HEK293 (cell line): ENCODE results near the gene ABCC3.

Experiments
- CTCF ChIA-PET: fragments of 350-600 bp; formaldehyde crosslinking; extraction: SDS; loops from one replicate; lab custom pipeline; 2021; ENCODE audit warnings: antibody characterized with exemption; lab: Yijun Ruan, JAX
- POLR2A ChIA-PET: fragments of 300-600 bp; formaldehyde crosslinking; extraction: SDS; loops from one replicate; lab custom pipeline; 2020; ENCODE audit warnings: antibody characterized with exemption, inconsistent platforms; lab: Yijun Ruan, JAX
- H3K27ac ChIP-seq: fragments of 200-500 bp; sonication (Bioruptor generic); 2 replicates; pipeline ENCODE4 v1.5.1; 2014; ENCODE audit warnings: low read depth, low read length, control low read depth, inconsistent platforms; ENCODE audit errors: extremely low read depth
- H3K36me3 ChIP-seq, 2 experiments: fragments of 200-500 bp in 1 of 2; sonication (Bioruptor generic) in 1 of 2; 1 replicate in 1 of 2; 2 replicates in 1 of 2; pipeline ENCODE4 v1.5.1; 2014 to 2017; ENCODE audit warnings: inconsistent platforms in 2 of 2, low read length in 2 of 2; ENCODE audit not compliant: control insufficient read depth in 2 of 2, insufficient read depth in 1 of 2
- H3K4me1 ChIP-seq: fragments of 200-500 bp; sonication (Bioruptor generic); 2 replicates; pipeline ENCODE4 v1.5.1; 2014; ENCODE audit warnings: mild to moderate bottlenecking, low read length, inconsistent platforms; ENCODE audit not compliant: control insufficient read depth, insufficient read depth
- H3K4me3 ChIP-seq: 2 replicates; pipeline ENCODE4 v1.5.1; 2011; ENCODE audit warnings: low read depth, mild to moderate bottlenecking, control low read depth, low read length, moderate library complexity
- H3K9me3 ChIP-seq: fragments of 200-500 bp; sonication (Bioruptor generic); 2 replicates; pipeline ENCODE4 v1.5.1; 2014; ENCODE audit warnings: low read depth, low read length, inconsistent platforms; ENCODE audit not compliant: control insufficient read depth, insufficient read depth
- HOXC10 ChIP-seq: sonication (generic); formaldehyde crosslinking; IDR thresholded peaks from 2 replicates; pipeline ENCODE4 v1.8.1; 2023; ENCODE audit warnings: mild to moderate bottlenecking, missing genetic modification reagents
- KLF1 ChIP-seq: fragments of 450-650 bp; formaldehyde crosslinking; IDR thresholded peaks from 2 replicates; pipeline ENCODE4 v1.5.1; 2016; ENCODE audit warnings: missing biosample characterization, missing genetic modification characterization
- SP2 ChIP-seq: fragments of 450-650 bp; formaldehyde crosslinking; IDR thresholded peaks from 2 replicates; pipeline ENCODE4 v1.5.1; 2016; ENCODE audit warnings: missing biosample characterization, missing genetic modification characterization
- SP7 ChIP-seq: fragments of 450-650 bp; formaldehyde crosslinking; IDR thresholded peaks from 2 replicates; pipeline ENCODE4 v1.5.1; 2016; ENCODE audit warnings: missing biosample characterization, missing genetic modification characterization
- YY1 ChIP-seq: fragments of 450-650 bp; formaldehyde crosslinking; IDR thresholded peaks from 2 replicates; pipeline ENCODE4 v1.5.1; 2018; ENCODE audit warnings: missing biosample characterization, missing genetic modification characterization
- ZBTB17 ChIP-seq: fragments of 450-650 bp; formaldehyde crosslinking; IDR thresholded peaks from 2 replicates; pipeline ENCODE4 v1.5.1; 2016; ENCODE audit warnings: missing biosample characterization, missing genetic modification characterization
- ZNF146 ChIP-seq: fragments of 450-650 bp; formaldehyde crosslinking; IDR thresholded peaks from 2 replicates; pipeline ENCODE4 v1.5.1; 2016; ENCODE audit warnings: missing biosample characterization, missing genetic modification characterization
- ZNF394 ChIP-seq: fragments of 450-650 bp; formaldehyde crosslinking; IDR thresholded peaks from 2 replicates; pipeline ENCODE4 v1.5.1; 2016; ENCODE audit warnings: missing biosample characterization, missing genetic modification characterization, mild to moderate bottlenecking, moderate library complexity, borderline replicate concordance
- ZNF488 ChIP-seq: fragments of 450-650 bp; formaldehyde crosslinking; IDR thresholded peaks from 2 replicates; pipeline ENCODE4 v1.5.1; 2016; ENCODE audit warnings: missing biosample characterization, missing genetic modification characterization
- ZNF548 ChIP-seq: fragments of 450-650 bp; formaldehyde crosslinking; IDR thresholded peaks from 2 replicates; pipeline ENCODE4 v1.5.1; 2016; ENCODE audit warnings: missing biosample characterization, missing genetic modification characterization
- ZNF549 ChIP-seq: fragments of 450-650 bp; IDR thresholded peaks from 2 replicates; pipeline ENCODE4 v1.5.1; 2018; ENCODE audit warnings: missing biosample characterization, missing genetic modification characterization, mild to moderate bottlenecking, inconsistent platforms, moderate library complexity
- ZNF664 ChIP-seq: fragments of 450-650 bp; formaldehyde crosslinking; IDR thresholded peaks from 2 replicates; pipeline ENCODE4 v1.5.1; 2016; ENCODE audit warnings: missing biosample characterization, missing genetic modification characterization
- ZNF707 ChIP-seq: fragments of 450-650 bp; formaldehyde crosslinking; IDR thresholded peaks from 2 replicates; pipeline ENCODE4 v1.5.1; 2016; ENCODE audit warnings: missing biosample characterization, missing genetic modification characterization
- ZNF76 ChIP-seq: fragments of 450-650 bp; formaldehyde crosslinking; IDR thresholded peaks from 2 replicates; pipeline ENCODE4; 2016; ENCODE audit warnings: low read depth, missing biosample characterization, missing genetic modification characterization, borderline replicate concordance
- ZNF830 ChIP-seq: fragments of 450-650 bp; IDR thresholded peaks from 2 replicates; pipeline ENCODE4 v1.5.0; 2018; ENCODE audit warnings: missing biosample characterization, missing genetic modification characterization, low read depth, mild to moderate bottlenecking, moderate library complexity
- ZSCAN18 ChIP-seq: fragments of 450-650 bp; formaldehyde crosslinking; IDR thresholded peaks from 2 replicates; pipeline ENCODE4 v1.5.1; 2016; ENCODE audit warnings: missing biosample characterization, missing genetic modification characterization
- ZSCAN23 ChIP-seq: fragments of 450-650 bp; formaldehyde crosslinking; IDR thresholded peaks from 2 replicates; pipeline ENCODE4 v1.5.1; 2016; ENCODE audit warnings: missing biosample characterization, missing genetic modification characterization
- TF ChIP-seq, protein P1 (sequence below): fragments of 450-650 bp; formaldehyde crosslinking; IDR thresholded peaks from 2 replicates; pipeline ENCODE4 v1.5.1; 2016; ENCODE audit warnings: missing biosample characterization, missing genetic modification characterization, borderline replicate concordance
- TF ChIP-seq, protein P2 (sequence below): fragments of 450-650 bp; formaldehyde crosslinking; IDR thresholded peaks from 2 replicates; pipeline ENCODE4 v1.5.1; 2016; ENCODE audit warnings: missing biosample characterization, missing genetic modification characterization

ABCC3 gene

GRCh38 chr17:50601823-50602375 lies 32.8 kb upstream of the ABCC3 start:
- Histone ChIP-seq H3K9me3 (no peaks in the 10 kb centered on the region), H3K36me3 (no peaks in the 10 kb centered on the region), H3K4me1 (no peaks in the 10 kb centered on the region), H3K4me3 (no peak overlapping the region), H3K27ac (no peak overlapping the region)
- POLR2A ChIA-PET, result no interaction called here
- TF ChIP-seq ZNF548, result no peak
- TF ChIP-seq ZNF830, result no peak
- TF ChIP-seq ZNF394, result peak; percentile 48; the same call in 1 of the 2 replicates
- 0 out of 2 replicates have a peak, but pooled peaks have one; percentile 15 for TF ChIP-seq ZBTB17
- CTCF ChIA-PET, result interaction anchor here (1.2 kb wide), 1 partner anchor 25 kb away, joined by 3 read pairs; no protein-coding TSS in a partner anchor

DNA sequence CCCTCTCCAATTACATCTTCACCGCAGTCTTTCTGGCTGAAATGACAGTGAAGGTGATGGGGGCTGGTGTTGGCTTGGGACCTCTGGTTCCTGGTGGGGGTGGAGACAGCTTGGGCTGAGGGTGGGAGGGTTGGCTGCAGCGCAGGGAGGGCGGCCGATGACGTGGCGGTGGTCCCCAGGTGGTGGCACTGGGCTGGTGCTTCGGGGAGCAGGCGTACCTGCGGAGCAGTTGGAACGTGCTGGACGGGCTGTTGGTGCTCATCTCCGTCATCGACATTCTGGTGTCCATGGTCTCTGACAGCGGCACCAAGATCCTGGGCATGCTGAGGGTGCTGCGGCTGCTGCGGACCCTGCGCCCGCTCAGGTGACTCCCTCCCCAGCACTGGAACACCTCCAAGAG lies 31.8 kb upstream of the ABCC3 start:
- TF ChIP-seq SP2 (tag by site-specific recombination) (no peak), KLF1 (0 out of 2 replicates have a peak, but pooled peaks have one; percentile 1)
- POLR2A ChIA-PET, result no interaction called here
- Histone ChIP-seq H3K4me1 (no peaks in the 10 kb centered on the region), H3K27ac (no peak overlapping the region), H3K4me3 (no peak overlapping the region), H3K9me3 (no peaks in the 10 kb centered on the region), H3K36me3 (no peaks in the 10 kb centered on the region)
- CTCF ChIA-PET, result no interaction called here

DNA sequence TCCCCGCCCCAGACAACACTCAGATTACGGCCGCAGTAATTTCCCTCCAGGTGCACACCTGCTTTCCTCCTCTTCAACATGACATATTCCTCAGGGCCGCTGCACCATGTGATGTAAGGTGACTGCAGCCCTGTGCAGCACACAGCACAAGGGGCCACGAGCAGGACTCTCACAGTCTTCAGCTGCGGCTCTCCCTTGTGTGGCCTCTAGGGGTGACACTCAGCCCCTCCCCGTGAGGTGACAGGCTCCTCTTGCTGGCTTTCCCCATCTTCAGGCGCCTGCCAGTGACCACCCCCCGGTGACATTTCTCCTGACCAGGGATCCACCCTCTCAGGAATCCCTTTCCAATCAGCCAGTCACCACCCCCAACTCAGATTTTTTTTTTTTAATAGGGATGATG lies 31.3 kb upstream of the ABCC3 start:
- H3K27ac ChIP-seq, result no peak overlapping the region
- POLR2A ChIA-PET, result no interaction called here
- H3K36me3 ChIP-seq, result no peaks in the 10 kb centered on the region
- H3K4me3 ChIP-seq, result no peak overlapping the region
- CTCF ChIA-PET, result interaction anchor here (0.7 kb wide), 1 partner anchor 17 kb away, joined by 3 read pairs; no protein-coding TSS in a partner anchor
- no peaks in the 10 kb centered on the region for H3K4me1 ChIP-seq
- TF ChIP-seq ZNF76 (tag by site-specific recombination) (no peak), ZNF707 (tag by site-specific recombination) (no peak), SP7 (tag by site-specific recombination) (no peak), ZNF664 (tag by site-specific recombination) (no peak), ZNF549 (no peak), ZSCAN18 (tag by site-specific recombination) (no peak), ZNF488 (tag by site-specific recombination) (no peak), ZSCAN23 (no peak), YY1 (tag by site-specific recombination) (no peak), HOXC10 (CRISPR knock-in tag) (no peak), ZNF146 (tag by site-specific recombination) (no peak)
- TF ChIP-seq, protein P1, sequence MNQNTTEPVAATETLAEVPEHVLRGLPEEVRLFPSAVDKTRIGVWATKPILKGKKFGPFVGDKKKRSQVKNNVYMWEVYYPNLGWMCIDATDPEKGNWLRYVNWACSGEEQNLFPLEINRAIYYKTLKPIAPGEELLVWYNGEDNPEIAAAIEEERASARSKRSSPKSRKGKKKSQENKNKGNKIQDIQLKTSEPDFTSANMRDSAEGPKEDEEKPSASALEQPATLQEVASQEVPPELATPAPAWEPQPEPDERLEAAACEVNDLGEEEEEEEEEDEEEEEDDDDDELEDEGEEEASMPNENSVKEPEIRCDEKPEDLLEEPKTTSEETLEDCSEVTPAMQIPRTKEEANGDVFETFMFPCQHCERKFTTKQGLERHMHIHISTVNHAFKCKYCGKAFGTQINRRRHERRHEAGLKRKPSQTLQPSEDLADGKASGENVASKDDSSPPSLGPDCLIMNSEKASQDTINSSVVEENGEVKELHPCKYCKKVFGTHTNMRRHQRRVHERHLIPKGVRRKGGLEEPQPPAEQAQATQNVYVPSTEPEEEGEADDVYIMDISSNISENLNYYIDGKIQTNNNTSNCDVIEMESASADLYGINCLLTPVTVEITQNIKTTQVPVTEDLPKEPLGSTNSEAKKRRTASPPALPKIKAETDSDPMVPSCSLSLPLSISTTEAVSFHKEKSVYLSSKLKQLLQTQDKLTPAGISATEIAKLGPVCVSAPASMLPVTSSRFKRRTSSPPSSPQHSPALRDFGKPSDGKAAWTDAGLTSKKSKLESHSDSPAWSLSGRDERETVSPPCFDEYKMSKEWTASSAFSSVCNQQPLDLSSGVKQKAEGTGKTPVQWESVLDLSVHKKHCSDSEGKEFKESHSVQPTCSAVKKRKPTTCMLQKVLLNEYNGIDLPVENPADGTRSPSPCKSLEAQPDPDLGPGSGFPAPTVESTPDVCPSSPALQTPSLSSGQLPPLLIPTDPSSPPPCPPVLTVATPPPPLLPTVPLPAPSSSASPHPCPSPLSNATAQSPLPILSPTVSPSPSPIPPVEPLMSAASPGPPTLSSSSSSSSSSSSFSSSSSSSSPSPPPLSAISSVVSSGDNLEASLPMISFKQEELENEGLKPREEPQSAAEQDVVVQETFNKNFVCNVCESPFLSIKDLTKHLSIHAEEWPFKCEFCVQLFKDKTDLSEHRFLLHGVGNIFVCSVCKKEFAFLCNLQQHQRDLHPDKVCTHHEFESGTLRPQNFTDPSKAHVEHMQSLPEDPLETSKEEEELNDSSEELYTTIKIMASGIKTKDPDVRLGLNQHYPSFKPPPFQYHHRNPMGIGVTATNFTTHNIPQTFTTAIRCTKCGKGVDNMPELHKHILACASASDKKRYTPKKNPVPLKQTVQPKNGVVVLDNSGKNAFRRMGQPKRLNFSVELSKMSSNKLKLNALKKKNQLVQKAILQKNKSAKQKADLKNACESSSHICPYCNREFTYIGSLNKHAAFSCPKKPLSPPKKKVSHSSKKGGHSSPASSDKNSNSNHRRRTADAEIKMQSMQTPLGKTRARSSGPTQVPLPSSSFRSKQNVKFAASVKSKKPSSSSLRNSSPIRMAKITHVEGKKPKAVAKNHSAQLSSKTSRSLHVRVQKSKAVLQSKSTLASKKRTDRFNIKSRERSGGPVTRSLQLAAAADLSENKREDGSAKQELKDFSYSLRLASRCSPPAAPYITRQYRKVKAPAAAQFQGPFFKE (tag by site-specific recombination), result no peak
- TF ChIP-seq, protein P2, sequence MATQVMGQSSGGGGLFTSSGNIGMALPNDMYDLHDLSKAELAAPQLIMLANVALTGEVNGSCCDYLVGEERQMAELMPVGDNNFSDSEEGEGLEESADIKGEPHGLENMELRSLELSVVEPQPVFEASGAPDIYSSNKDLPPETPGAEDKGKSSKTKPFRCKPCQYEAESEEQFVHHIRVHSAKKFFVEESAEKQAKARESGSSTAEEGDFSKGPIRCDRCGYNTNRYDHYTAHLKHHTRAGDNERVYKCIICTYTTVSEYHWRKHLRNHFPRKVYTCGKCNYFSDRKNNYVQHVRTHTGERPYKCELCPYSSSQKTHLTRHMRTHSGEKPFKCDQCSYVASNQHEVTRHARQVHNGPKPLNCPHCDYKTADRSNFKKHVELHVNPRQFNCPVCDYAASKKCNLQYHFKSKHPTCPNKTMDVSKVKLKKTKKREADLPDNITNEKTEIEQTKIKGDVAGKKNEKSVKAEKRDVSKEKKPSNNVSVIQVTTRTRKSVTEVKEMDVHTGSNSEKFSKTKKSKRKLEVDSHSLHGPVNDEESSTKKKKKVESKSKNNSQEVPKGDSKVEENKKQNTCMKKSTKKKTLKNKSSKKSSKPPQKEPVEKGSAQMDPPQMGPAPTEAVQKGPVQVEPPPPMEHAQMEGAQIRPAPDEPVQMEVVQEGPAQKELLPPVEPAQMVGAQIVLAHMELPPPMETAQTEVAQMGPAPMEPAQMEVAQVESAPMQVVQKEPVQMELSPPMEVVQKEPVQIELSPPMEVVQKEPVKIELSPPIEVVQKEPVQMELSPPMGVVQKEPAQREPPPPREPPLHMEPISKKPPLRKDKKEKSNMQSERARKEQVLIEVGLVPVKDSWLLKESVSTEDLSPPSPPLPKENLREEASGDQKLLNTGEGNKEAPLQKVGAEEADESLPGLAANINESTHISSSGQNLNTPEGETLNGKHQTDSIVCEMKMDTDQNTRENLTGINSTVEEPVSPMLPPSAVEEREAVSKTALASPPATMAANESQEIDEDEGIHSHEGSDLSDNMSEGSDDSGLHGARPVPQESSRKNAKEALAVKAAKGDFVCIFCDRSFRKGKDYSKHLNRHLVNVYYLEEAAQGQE (tag by site-specific recombination), result no peak
- no peaks in the 10 kb centered on the region for H3K9me3 ChIP-seq
